NCI-H128 (cell line): ENCODE measurements around the gene PLEKHG3.

ENCODE experiments used
- DNase-seq: peaks from one replicate; lab custom pipeline; 2025; ENCODE audit not compliant: unreplicated experiment; lab: John Stamatoyannopoulos, UW

The PLEKHG3 gene

GRCh38 chr14:64706119-64706592, 1.9 kb downstream of the PLEKHG3 start:
- no peak for DNase-seq

GRCh38 chr14:64706593-64707193, 2.5 kb downstream of the PLEKHG3 start:
- DNase-seq: no peak

- no peak for DNase-seq
These were observed 3.4 kb downstream of the PLEKHG3 start for GRCh38 chr14:64707661-64708060.

- DNase-seq: no peak
These were observed 4.2 kb downstream of the PLEKHG3 start for GRCh38 chr14:64708148-64709004.

GRCh38 chr14:64709126-64709525, 4.9 kb downstream of the PLEKHG3 start:
- DNase-seq: no peak

GRCh38 chr14:64711039-64711438, 6.8 kb downstream of the PLEKHG3 start:
- no peak for DNase-seq

GRCh38 chr14:64713677-64714076, 9.5 kb downstream of the PLEKHG3 start:
- DNase-seq: no peak

GRCh38 chr14:64714432-64715025, 10.3 kb downstream of the PLEKHG3 start:
- no peak for DNase-seq

GRCh38 chr14:64715146-64715627, 11.0 kb downstream of the PLEKHG3 start:
- DNase-seq: no peak

GRCh38 chr14:64715628-64716412, 11.6 kb downstream of the PLEKHG3 start:
- no peak for DNase-seq

GRCh38 chr14:64717870-64718269, 13.6 kb downstream of the PLEKHG3 start:
- DNase-seq: no peak

GRCh38 chr14:64718762-64719161, 14.5 kb downstream of the PLEKHG3 start:
- DNase-seq: no peak

- DNase-seq: no peak
These were observed 15.4 kb downstream of the PLEKHG3 start for GRCh38 chr14:64719601-64720000.

- DNase-seq: no peak
These were observed 15.9 kb downstream of the PLEKHG3 start for GRCh38 chr14:64720131-64720576.

GRCh38 chr14:64721391-64721791, 17.2 kb downstream of the PLEKHG3 start:
- no peak for DNase-seq

- no peak for DNase-seq
These were observed 17.7 kb downstream of the PLEKHG3 start for GRCh38 chr14:64721899-64722298.

- DNase-seq: no peak
These were observed 18.7 kb downstream of the PLEKHG3 start for GRCh38 chr14:64722842-64723447.

GRCh38 chr14:64723691-64724577, 19.7 kb downstream of the PLEKHG3 start:
- DNase-seq: no peak

- DNase-seq: no peak
These were observed 20.3 kb downstream of the PLEKHG3 start for GRCh38 chr14:64724578-64724930.
